OCI-M1 (cell line): ENCODE data around the gene ZNF468.
A peak's percentile ranks its signal among the peaks of the same experiment; 100 is the strongest.
"Not testable (repeated sequence)": the region's sequence is repeated elsewhere in the genome, so short reads cannot be mapped to it uniquely, and the experiment has no call there.

Experiments used
- DNase-seq: peaks from one replicate; lab custom pipeline; 2025; lab: John Stamatoyannopoulos, UW

The ZNF468 gene

DNA sequence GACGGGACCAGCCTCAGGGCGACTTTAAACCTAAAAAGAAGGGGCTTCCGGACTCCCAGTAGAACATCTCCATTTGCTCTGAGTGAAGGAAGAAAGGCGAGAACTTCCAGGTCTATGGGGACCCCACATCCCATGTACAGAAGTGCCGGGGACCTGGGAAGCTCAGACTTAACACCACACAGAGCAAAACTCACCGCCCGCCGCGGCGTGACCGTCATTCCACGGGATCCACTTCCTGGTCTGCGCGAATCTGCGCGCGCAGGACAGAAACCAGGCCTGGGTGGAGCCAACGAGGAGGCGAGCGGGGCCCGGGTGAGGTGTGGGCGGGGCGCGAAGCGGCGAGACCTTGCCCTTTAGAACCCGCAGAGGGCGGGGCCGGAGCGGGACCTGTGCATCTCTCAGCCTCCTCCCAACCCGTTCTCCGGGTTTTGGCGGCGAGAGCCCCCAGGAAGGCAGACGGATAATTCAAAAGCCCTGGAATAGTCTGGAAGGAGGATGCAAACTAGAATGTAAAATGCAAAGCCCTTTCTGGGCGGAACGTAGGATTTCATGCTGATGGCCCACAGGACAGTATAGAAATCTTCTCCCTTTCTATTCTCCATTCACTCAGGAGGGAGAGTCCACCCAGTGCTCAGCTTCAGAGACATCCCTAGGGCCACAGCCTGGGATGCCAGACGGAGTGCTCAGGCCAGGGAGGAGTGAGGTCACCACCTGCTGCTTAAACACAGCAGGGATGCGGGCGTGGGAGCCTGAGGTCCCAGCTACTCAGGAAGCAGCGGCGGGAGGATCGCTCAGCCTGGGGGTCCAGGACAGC is at the start of gene ZNF468:
ZNF468 (minus strand) TSS at position 242 of the 814 bp plus-strand sequence. CDS start 3,347 bp downstream, outside the sequence.
- peak; percentile 86 for DNase-seq

DNA sequence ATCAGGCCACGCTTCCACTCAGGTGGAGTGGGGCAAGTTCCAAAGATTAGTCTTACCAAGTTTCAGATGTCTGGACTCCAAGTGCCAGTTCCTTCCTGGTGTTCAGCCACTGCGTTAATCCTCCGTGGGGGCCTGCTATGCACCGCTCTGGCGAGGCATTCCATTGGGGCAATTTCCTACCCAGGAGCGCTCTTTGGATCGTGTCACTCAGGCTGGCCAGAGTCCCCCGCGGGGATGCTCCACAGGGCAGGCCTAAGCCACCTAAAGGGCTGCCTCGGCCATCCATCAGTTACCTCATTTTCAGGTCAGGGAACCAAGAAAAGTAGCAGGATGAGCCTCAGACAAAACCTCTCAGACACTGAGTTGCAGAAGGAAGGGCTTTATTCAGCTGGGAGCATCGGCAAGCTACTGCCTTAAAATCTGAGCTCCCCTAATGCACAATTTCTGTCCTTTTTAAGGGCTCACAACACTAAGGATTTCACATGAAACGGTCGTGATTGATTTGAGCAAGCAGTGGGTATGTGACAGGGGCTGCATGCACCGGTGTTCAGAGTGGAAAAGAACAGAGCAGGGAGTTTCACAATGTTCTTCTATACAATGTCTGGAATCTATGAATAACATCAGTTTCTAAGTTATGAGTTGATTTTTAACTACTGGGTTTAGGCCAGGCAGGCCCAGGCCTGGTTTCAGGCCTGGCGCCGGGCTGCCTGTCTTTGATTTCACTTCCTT is 46.8 kb upstream of the ZNF468 start:
- not testable (repeated sequence) for DNase-seq

DNA sequence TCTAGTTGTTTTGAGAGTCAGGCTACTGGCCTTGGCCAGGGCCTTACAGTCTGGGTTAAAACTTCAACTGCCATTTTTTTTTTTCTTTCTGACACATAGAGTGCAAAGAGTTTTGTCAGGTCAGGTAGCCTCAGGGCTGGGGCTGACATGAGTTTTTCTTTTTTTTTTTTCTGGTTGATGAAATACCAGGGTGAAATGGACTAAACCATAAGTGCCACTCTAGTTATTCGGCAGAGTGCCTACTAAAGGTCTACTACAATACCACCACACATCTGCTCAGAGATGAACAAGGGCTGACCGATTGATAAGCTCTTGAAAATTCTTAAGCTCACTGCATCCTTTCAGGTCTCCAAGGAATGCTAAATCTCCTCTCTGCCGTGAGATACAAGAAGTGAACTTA is 44.4 kb upstream of the ZNF468 start:
- DNase-seq = no peak

DNA sequence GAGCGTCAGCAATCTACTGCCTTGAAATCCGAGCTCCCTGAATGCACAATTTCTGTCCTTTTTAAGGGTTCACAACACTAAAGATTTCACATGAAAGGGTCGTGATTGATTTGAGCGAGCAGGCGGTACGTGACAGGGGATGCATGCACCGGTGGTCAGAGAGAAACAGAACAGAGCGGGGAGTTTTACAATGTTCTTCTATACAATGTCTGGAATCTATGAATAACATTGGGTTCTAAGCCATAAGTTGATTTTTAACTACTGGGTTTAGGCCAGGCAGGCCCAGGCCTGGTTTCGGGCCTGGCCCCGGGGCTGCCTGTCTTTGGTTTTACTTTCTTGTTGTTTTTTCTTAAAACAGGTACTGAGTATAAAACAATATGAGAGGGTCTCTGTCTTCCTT is 41.2 kb upstream of the ZNF468 start:
- not testable (repeated sequence) for DNase-seq

DNA sequence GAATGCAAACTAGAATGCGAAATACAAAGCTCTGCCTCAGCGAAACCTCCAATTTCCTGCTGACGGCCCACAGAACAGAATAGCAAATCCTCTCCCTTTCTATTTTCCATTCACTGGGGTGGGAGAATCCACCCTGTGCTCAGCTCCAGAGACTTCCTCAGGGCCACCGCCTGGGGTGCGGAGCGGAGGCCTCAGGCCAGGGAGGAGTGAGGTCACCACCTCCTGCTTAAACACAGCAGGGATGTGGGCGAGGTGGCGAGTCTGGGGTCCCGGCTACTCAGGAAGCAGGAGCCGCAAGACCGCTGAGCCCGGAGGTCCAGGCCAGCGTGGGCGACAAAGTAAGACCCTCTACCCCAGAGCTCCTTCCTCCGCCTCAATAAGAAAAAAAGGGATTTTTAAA is 40.7 kb upstream of the ZNF468 start:
- DNase-seq = no peak

DNA sequence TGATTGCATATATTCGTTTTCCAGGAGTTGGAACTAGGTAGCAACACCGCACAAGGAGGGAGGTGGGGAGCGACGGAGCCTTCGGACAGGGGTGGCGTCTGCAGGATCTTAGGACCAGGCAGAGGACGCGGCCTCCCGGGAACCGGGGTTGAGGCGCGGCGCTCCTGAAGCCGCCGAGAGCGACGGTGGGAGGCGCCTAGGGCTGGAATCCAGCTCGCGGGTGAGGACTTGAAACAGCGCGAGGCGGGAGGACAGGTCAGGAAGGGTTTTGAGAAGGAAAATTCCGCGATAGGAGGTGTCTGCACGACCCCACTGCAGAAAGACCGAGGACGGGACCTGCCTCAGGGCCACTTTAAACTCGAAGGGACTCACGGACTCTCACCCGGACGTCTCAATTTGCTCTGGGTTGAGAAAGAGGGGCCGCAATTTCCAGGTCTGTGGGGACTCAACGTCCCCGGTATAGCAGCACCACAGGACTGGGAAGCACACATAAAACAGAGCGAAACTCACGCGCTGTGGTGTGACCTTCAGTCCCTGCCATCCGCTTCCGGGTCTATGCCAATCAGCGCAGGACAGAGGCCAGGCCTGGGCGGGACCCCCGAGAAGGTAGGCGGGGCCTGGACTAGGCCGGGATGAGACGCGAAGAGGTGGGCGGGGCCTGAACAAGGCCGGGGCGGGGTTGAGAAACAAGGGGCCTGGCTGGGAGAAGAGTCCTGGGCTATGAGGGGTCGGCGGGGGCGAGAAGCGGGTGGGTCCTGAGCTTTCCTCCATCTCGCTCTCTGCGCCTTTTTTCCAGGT is 39.9 kb upstream of the ZNF468 start, which contains the start of gene ZNF320:
ZNF320 (minus strand) TSS at position 498 of the 798 bp plus-strand sequence. CDS start 7,380 bp downstream, outside the sequence.
- peak; percentile 99 for DNase-seq

DNA sequence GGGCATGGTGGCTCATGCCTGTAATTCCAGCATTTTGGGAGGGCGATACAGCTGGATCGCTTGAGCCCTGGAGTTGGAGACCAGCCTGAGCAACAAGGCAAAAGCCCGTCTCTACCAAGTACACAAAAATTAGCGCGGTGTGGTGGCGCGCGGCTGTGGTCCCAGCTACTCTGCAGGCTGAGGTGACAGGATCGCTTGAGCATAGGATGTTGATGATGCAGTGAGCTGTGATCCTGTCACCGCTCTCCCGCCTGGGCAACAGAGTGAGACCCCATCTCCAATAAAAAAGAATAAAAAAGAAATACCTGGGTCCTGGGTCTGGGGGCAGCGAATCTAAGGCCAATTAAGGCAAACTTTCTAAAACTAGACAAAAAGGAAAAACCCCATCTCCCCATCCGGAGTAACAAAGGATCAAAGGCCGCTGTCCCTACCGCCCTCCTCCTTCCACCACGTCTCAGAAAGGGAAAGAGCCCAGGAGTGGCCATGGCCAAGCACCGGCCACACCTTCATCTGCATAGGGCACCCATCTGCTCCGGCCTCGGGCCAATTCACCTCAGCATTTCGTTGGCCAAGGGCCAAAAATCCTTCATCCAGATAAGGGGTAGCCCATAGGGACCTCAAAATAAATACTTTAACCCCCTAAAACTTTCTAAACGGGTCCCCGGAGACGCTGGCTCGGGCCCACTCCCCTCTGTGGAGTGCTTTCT is 39.2 kb upstream of the ZNF468 start:
- peak; percentile 59 for DNase-seq

DNA sequence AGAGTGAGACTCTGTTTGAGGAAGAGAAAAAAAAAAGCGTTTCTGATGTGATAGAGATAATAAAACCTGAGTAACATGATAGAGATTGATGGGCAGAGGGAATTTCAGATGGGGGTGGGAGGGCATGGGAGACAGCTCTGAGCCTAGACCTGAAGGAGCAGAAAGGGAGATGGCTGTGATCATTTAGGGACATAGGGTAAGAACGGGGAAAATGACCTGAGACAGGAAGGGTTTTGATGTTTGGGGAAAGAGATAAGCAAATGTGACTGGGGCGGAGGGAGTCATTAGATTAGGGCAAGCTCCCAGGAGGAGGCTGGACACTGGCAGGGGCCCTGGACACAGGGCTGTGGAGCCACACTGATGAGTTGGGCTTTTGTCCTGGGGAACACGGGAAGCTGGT is 33.9 kb upstream of the ZNF468 start:
- DNase-seq = no peak

DNA sequence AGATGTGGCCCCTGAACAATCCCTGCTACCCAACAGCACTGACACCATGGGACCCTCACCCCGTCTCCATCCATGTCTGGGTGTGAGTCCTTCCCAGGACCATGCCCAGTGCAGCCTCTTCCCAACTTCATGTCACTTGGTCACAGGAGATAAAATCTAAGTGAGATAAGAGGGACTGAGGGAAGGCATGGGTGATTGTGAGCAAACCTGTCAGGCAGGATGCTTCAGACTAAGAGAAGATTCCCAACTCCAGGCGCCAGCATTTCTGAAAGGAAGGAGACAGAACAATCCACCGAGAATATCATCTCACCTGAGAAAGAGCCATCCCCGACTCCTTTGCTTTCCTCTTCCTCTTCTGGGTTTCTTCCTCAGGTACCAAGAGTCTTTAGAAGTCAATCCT is 32.5 kb upstream of the ZNF468 start:
- no peak for DNase-seq

DNA sequence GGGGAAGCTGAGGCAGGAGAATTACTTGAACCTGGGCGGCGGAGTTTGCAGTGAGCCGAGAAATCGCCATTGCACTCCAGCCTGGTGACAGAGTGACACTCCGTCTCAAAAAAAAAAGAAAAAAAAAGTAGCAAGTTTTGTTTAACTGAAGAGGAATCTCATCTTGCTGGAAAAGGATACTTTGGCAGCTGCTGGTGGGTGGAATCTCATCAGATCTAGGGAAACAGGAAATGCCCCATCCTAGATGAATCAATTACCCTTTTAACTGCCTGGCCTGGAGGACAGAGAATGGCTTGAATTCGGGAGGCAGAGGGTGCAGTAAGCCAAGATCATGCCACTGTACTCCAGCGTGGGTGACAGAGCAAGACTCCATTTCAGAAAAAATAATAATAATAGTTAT is 31.7 kb upstream of the ZNF468 start:
- no peak for DNase-seq

DNA sequence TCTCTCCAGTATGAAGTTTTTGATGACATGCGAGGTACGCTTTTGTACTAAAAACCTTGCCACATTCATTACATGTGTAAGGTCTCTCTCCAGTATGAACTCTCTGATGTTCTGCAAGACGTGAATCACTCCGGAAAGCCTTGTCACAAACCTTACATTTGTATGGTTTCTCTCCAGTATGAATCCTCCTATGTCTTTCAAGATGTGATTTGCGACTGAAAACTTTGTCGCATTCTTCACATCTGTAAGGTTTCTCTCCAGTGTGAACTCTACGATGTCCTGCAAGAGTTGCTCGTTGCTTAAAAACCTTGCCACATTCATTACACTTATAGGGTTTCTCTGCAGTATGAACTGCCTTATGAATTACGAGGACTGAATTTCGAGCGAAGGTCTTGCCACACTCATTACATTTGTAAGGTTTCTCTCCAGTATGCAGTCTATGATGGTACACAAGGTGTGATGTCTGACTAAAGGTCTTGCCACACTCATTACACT is 23.5 kb upstream of the ZNF468 start:
- no peak for DNase-seq

DNA sequence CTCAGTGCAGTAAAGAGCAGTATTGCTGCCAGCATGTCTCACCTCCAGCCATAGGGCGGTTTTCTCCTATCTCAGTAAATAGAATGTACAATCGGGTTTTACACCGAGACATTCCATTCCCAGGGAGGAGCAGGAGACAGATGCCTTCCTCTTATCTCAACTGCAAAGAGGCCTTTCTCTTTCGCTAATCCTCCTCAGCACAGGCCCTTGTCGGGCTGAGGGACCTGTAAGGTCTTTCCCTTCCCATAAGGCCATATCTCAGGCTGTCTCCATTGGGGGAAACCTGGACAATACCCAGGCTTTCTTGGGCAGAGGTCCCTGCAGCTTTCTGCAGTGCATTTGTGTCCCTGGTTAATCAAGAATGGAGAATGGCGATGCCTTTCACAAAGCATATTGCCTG is 15.6 kb upstream of the ZNF468 start:
- DNase-seq = not testable (repeated sequence)

DNA sequence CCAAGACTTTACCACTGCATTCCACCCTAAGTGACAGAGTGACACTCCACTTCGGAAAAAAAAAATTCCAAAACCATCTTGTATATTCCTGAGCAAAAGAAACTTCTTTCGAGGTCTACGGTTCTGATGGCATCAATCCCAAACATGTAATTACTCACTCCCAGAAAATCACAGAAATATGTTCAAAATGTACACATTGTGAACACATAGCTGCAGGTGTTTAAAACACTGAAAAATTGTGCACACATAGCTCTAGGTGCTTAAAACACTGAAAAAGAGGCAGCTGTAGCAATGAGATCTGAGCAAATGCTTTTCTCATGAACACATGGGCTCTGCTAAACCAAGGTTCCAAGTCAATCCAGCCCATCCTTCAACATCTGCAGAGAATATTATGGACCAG is 14.0 kb upstream of the ZNF468 start:
- no peak for DNase-seq

DNA sequence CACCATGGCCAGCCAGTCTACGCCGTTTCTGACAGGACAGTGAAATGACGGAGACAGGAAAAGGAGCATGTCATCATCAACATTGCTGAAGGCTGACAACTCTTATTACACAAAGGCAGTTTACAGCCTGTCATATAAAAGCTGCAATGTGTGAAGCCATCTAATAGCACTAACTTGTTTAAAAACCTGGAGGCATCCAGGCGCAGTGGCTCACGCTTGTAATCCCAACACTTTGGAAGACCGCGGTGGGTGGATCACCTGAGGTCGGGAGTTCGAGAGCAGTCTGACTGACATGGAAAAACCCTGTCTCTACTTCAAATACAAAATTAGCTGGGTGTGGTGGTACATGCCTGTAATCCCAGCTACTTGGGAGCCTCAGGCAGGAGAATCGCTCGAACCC is 10.6 kb upstream of the ZNF468 start:
- DNase-seq = not testable (repeated sequence)

DNA sequence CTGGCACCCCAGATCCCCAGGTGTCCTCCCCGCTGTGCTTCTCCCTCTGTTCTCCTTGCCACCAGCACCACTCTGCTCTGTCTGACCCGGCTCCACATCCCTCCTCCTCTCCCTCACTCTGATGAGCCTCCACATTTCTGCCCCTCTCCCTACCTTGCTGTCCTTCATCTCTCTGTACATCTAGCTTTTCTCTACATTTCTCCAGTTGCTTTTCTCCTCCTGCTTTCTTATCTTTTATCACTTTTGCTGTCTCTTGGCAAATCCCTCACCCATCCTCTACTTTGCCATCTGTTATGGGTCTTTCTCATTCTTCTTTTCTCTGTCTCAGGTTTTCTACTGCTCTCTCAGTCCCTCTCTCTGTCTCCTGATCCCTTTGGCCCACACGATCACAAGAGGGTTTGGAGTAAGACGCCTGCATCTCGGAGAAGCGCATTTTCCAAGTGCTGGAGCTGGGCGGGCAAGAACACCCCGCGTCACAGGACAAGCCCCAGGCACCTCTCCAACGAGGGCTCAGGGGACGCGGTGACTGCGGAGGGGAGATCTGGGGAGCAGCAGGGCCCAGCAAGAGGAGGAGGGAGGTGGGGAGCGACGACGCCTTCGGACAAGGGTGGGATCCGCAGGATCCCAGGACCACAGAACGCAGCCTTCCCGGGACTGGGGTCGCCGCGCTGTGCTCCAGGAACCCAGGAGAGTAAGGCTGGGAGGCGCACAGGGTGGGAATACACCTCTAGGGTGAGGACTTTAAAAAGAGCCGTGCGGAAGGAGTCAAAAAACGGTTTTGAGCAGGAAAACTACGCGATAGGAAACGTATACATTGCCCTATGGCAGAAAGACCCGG is 660 bp downstream of the ZNF468 start:
- DNase-seq = not testable (repeated sequence)

DNA sequence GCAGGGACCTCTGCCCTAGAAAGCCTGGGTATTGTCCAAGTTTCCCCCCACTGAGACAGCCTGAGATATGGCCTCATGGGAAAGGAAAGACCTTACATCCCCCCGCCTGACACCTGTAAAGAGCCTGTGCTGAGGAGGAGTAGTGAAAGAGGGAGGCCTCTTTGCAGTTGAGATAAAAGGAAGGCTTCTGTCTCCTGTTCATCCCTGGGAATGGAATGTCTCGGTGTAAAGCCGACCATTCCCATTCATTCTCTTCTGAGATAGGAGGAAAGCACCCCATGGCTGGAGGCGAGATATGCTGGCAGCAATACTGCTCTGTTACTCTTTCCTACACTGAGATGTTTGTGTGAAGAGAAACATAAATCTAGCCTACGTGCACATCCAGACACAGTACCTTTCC is 10.1 kb downstream of the ZNF468 start:
- not testable (repeated sequence) for DNase-seq

DNA sequence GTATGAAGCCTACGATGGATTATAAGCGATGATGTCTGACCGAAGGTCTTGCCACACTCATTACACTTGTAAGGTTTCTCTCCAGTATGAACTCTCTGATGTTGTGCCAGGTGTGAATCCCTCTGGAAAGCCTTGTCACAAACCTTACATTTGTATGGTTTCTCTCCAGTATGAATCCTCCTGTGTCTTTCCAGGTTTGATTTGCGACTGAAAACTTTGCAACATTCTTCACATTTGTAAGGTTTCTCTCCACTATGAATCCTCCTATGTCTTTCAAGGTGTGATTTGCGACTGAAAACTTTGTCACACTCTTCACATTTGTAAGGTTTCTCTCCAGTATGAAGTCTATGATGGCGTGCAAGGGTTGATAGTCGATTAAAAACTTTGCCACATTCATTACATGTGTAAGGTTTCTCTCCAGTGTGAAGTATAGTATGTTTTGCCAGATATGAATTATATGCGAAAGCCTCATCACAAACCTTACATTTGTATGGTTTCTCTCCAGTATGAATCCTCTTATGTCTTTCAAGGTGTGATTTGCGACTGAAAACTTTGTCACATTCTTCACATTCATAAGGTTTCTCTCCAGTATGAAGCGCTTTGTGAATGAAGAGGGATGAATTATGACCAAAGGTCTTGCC is 16.5 kb downstream of the ZNF468 start:
- not testable (repeated sequence) for DNase-seq

DNA sequence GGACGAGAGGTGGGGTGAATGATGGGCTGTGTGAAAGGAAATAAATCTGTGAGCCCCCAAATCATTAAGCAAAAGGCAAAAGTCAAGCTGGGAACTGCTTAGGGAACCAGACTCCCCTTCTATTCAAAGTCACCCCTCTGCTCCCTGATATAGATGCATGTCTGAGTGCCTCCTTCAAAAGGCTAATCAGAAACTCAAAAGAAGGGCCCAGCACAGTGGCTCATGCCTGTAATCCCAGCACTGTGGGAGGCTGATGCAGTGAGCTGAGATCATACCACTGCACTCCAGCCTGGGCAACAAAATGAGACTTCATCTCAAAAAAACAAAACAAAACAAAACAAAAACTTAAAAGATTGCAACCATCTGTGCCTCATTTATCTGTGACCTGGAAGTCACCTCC is 23.1 kb downstream of the ZNF468 start:
- DNase-seq = not testable (repeated sequence)

DNA sequence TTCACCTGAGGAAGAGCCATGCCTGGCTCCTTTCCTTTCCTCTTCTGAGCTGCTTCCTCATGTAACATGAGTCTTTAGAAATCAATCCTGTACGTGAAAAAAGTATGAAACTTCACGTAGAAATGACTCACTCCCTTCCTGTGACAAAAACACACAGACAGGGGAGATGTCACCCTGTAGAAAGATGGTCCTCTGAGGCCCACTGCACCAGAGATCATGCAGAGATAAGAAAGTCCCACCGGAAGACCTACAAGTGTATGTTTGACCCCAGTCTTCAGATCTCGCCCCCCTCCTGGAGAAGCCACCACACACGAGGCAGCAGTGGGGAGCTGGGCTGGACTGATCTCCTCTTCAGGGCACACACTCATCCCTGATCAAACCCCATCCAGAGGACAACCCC is 23.9 kb downstream of the ZNF468 start:
- DNase-seq = not testable (repeated sequence)

DNA sequence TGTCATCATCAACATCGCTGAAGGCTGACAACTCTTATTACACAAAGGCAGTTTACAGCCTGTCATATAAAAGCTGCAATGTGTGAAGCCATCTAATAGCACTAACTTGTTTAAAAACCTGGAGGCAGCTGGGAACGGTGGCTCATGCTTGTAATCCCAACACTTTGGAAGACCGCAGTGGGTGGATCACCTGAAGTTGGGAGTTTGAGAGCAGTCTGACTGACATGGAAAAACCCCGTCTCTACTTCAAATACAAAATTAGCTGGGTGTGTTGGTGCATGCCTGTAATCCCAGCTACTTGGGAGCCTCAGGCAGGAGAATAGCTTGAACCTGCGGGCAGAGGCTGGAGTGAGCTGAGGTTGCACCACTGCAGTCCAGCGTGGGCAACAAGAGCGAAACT is 27.6 kb downstream of the ZNF468 start:
- not testable (repeated sequence) for DNase-seq
